Stimulated activated CD4-positive, alpha-beta T cell treated with anti-CD3 and anti-CD28 coated beads, Interleukin-4, amount 100 ng/mL, for 24 hours (primary cell): ENCODE measurements around the gene FKRP.

Source experiments
- DNase-seq: peaks from one replicate; pipeline ENCODE4 v3.0.0-alpha.2; 2020

FKRP gene

GRCh38 chr19:46719629-46720502, 26.0 kb upstream of the FKRP start:
- no peak for DNase-seq

DNA sequence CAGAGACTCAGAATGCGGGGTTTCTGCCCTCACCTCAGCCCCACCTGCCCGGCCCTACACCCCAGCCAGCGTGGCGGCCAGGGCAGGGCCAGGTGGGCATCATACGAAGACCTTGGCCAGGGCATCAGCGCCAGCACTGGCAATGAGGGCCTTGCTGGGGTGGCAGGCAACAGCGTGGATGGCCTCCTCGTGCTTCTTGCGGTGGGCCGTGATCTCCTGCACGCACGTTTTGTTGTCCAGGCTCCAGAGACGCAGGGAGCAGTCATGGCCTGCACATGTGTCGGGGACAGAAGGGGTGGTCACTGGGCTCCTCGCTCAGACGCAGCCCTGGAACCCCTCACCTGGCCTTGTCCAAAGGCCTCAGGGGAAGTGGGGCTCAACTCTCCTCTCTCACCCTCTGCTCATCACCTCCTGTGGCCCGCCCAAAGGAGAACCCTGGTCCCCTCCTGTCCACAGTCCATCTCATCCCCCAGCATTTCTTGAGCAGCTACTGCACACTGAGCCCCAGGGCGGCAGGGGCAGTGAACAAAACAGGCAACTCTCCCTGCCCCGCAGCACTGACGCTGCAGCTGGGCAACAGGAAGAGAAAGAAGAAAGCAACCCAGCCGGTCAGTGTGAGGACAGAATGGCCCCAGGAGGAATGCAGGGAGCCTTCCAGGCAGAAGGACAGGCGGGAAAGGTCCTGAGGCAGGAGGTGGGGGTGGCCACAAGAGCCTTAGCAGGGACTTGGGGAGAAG, 25.2 kb upstream of the FKRP start:
- DNase-seq, result no peak

GRCh38 chr19:46721269-46722003, 24.4 kb upstream of the FKRP start:
- no peak for DNase-seq

DNA sequence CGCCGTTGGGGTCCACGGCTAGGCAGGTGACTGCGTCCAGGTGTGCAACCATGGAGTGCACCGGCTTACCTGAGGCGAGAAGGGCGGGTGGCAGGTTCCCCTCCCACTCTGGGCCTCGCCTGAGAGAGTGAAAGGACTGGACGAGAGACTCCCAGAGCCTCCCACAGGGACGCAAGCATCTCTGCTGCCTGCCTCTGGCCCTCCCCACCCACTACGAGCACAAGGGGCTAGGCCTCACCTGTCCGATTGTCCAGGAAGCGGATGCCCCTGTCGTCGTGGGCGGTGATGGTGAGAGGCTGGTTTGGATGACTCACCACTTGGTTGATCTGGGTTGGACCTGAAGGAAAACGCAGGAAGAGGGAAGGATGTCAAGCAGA, 23.9 kb upstream of the FKRP start:
- no peak for DNase-seq

DNA sequence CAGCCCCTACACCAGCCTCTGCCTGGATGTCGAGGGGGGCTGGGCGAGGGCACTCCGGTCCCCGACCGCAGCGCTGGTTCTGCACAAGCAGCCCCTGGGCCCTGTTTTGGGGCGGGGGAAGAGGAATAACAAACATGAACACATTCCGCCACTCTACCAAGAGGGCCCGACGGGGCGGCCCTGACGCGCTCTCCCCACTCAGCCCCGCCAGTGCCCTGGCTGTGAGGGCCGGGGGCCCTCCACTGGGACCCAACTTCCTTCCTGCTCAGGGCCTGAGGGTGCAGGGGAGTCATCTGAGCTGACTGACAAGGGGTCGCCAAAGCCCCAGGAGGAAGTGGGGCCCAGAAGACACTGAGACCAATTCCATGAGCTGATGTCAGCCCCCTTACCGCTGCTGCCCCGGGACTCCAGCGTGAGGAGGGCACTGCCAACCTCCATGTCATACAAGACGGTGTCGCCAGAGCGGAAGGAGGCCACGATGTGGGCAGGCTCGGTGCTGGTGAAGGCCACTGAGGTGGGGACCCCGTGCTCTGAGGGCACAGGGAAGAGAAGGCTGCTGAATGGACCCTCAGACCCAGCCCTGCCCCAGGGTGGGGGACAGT, 23.3 kb upstream of the FKRP start:
- no peak for DNase-seq

- DNase-seq, result no peak
Observed at GRCh38 chr19:46723023-46723461, 22.8 kb upstream of the FKRP start.

DNA sequence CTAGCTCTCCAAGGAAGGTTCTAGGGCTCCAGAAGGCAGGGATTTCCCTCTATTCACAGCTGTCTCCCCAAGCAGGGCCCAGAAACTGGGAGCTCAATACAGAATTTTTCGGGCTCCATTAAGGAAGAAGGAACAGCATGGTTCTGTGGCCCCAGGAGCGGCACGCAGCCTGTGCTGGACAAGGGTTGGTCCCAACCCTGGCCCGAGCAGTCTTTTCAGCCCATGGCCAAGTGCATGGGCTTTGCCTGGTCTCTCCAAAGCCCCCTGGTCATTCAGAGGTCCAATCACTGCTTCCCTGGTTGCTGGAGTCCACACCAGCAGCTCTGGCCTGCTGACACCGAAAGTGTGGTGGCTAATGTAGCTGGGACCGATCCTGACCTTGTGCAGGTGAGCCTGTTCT, 22.4 kb upstream of the FKRP start:
- no peak for DNase-seq

- no peak for DNase-seq
Observed at GRCh38 chr19:46724468-46724867, 21.4 kb upstream of the FKRP start.

DNA sequence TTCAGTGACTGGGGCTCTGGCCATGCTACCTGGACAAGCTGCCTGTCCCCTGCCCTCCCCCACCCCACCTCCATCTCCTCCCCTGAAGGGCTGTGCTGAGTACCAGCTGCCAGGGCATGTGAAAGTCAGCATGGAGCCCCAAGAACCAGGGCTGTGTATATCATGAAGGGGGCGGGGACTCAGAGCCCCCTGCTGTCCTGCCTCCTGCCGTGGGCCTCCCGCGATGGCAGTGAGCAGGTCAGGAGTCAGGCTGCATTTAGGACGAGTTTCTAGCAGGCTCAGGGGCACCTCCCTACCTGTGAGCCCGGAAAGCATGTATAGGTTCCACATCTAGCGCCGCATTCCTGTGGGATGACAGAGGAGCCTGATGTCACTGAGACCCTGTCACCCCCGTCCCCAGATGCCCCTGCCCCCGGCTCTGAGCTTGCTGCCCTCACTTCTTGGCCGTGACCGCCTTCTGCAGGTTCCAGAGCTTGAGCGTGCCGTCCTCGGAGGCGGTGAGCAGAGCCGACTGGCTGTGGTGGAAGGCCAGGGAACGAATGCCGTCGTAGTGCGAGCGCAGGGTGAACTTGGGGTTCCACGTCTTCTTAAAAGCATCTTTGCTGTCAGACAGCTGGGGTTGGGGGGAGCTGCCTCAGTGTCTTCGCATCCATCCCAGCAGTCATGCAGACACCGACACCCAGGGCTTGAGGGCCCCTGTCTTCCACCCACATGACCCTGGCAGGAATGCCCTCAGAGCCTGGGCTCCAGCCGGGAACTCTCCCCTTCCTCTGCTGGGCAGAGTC, 20.6 kb upstream of the FKRP start:
- DNase-seq, result no peak

GRCh38 chr19:46725859-46726393, 19.9 kb upstream of the FKRP start:
- DNase-seq, result no peak

DNA sequence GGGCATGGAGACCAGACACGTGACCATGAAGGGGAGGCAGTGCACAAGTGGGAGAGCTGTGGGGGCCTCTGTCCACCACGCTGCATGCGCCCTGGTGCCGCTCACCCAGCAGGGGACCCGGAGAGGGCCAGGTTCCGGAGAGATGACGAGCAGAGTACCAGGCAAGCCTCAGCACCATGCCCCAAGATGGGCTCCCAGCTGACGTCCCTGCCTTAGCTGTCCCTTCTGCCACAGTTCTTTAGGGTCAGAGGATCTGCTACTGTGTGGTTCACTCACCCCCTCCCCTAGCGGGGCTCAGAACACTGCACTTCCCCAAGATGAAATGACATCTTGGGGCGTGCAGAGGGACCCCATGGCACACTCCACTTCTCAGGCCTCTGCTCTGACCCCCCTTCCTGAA, 19.3 kb upstream of the FKRP start:
- no peak for DNase-seq

DNA sequence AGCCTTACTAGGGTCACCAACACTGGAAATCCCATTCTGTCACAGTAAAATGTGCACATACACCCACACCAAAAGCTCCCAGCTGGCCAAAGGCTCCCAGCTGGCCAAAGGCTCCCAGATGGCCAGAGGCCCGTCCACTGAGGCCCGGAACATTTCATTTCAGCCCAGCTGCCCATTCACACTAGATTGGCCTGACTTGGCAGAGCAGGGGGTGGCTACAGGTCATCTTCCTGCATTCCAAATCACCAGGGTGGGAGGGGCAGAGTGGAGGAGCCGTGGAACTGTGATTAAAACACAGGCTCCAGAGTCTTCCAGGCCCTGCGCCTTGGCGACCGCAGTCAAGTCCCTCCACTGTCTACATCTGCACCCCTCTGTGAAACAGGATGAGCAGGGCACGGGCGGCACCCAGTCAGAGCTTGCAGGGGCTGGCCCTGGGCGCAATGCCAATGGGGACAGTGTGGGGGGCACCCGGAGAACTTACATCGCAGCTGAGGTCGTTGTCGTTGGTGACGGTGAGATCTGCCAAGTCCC, 18.8 kb upstream of the FKRP start:
- DNase-seq, result no peak

GRCh38 chr19:46727757-46728156, 18.1 kb upstream of the FKRP start:
- no peak for DNase-seq

GRCh38 chr19:46728208-46728607, 17.6 kb upstream of the FKRP start:
- DNase-seq, result no peak

- peak; percentile 82 for DNase-seq
Observed at GRCh38 chr19:46728693-46729339, 17.0 kb upstream of the FKRP start.

DNA sequence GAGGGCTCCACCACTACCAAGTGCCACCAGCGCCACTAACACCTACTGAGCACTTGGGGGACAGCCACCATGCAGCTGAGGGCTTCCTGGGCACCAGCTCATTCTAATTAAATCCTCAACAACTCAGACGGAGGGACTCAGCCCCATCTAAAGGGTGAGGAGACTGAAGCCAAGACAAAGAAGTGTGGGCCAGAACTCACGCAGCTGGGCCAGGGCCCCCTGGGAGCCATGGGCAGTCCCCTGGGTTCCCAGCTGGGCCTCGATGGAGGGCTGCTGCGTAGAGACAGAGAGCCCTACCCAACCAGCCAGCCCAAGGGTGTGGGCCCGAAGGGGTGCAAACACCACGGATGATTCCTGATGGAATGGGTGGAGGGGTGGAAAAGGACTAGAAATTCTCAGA, 16.2 kb upstream of the FKRP start:
- no peak for DNase-seq

DNA sequence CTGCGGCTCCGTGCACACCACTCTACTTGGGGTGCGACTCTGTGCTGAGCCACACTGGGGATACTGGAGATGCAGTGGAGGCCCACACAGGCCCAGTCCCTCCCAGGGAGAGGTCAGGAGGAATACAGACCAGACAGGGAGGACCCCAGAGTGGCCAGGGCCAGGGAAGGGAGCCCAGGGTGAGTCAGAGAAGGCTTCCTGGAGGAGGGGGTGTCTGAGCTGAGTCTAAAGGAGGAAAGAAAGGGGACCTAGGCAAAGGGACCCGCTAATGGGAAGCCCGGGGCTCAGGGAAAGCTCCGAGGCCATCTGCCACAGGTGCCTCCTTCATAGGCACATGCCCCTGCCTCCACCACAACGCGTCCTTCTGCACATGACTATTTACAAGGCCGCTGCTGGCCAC, 15.7 kb upstream of the FKRP start:
- DNase-seq, result no peak

GRCh38 chr19:46730595-46730994, 15.3 kb upstream of the FKRP start:
- no peak for DNase-seq

- no peak for DNase-seq
Observed at GRCh38 chr19:46731007-46731501, 14.8 kb upstream of the FKRP start.

DNA sequence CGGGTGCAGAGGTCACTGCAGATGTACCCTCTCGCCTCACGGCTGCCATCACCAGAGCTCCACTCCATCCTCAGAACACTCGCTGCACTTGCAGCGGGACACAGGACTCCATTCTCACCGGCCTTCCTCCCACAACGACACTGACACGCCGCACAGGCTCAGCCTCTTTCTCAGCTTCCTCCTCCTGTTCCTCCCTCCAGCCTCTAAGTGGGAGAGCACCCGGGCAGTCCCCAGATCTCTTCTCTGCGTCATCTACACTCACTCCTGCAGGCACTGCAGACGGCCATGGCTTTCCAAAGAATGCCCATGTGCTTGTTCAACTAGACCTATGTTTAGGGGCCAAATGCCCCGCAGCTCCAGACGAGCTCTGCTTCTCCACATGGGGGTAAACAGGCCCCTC, 14.3 kb upstream of the FKRP start:
- no peak for DNase-seq
